Neural cell (in vitro differentiated cells): ENCODE data around the gene CDC73. TPM values are rescaled to one million over a fixed set of nuclear protein-coding genes. Genes with fewer than 3 reads are reported as not detected.

ENCODE experiments used
- H2AFZ ChIP-seq: fragments of 200-600, 300-800 bp; sonication (generic), shearing (Covaris generic); 2 replicates; pipeline ENCODE4 v1.6.0; 2014; ENCODE audit warnings: low read depth, mild to moderate bottlenecking, antibody characterized with exemption, low read length, moderate library complexity
- H3F3A ChIP-seq: fragments of 200-600 bp; shearing (Covaris generic); 2 replicates; pipeline ENCODE4 v1.6.1; 2016; ENCODE audit warnings: mild to moderate bottlenecking, moderate library complexity, mixed read lengths, antibody characterized with exemption, low read length; ENCODE audit not compliant: insufficient read depth, poor library complexity, severe bottlenecking
- H3K27ac ChIP-seq: fragments of 200-600, 300-800 bp; sonication (generic), shearing (Covaris generic); 2 replicates; pipeline ENCODE4 v1.5.1; 2014; ENCODE audit warnings: mild to moderate bottlenecking, low read length, moderate library complexity
- H3K27me3 ChIP-seq: fragments of 300-800, 200-600 bp; sonication (generic), shearing (Covaris generic); 2 replicates; pipeline ENCODE4 v1.6.0; 2014; ENCODE audit warnings: mild to moderate bottlenecking, low read depth, low read length, moderate library complexity; ENCODE audit not compliant: insufficient read depth
- H3K36me3 ChIP-seq: fragments of 300-800, 200-600 bp; sonication (generic), shearing (Covaris generic); 2 replicates; pipeline ENCODE4 v1.5.1; 2014; ENCODE audit warnings: mild to moderate bottlenecking, antibody characterized with exemption, low read length, moderate library complexity; ENCODE audit not compliant: insufficient read depth
- H3K4me2 ChIP-seq: fragments of 300-800, 200-600 bp; sonication (generic), shearing (Covaris generic); 2 replicates; pipeline ENCODE4 v1.6.0; 2014; ENCODE audit warnings: mild to moderate bottlenecking, low read length
- H3K4me3 ChIP-seq: fragments of 300-800, 200-600 bp; sonication (generic), shearing (Covaris generic); 2 replicates; pipeline ENCODE4 v1.5.1; 2014; ENCODE audit warnings: mild to moderate bottlenecking, low read length, moderate library complexity
- H3K79me2 ChIP-seq: fragments of 200-600 bp; shearing (Covaris generic); replicated peaks from 2 replicates; pipeline ENCODE4 v1.6.0; 2014; ENCODE audit warnings: mild to moderate bottlenecking, low read length, moderate library complexity; ENCODE audit not compliant: insufficient read depth
- H3K9ac ChIP-seq: fragments of 300-800, 200-600 bp; sonication (generic), shearing (Covaris generic); 2 replicates; pipeline ENCODE4 v1.6.1; 2016; ENCODE audit warnings: mild to moderate bottlenecking, low read length, mixed read lengths
- H3K9me2 ChIP-seq: fragments of 200-600 bp; shearing (Covaris generic); 2 replicates; pipeline ENCODE4 v1.6.1; 2016; ENCODE audit warnings: mild to moderate bottlenecking, low read length, mixed read lengths; ENCODE audit not compliant: insufficient read depth
- H3K9me3 ChIP-seq: fragments of 200-600, 300-800 bp; sonication (generic), shearing (Covaris generic); 2 replicates; pipeline ENCODE4 v1.6.1; 2016; ENCODE audit warnings: mild to moderate bottlenecking, mixed run types, low read length, moderate library complexity, mixed read lengths
- H4K20me1 ChIP-seq: fragments of 200-600 bp; shearing (Covaris generic); 2 replicates; pipeline ENCODE4 v1.6.1; 2016; ENCODE audit warnings: mild to moderate bottlenecking, mixed run types; ENCODE audit not compliant: insufficient read depth
- EP300 ChIP-seq: fragments of 450-650 bp; conservative IDR thresholded peaks from 2 replicates; pipeline ENCODE4 v1.6.1; 2014; ENCODE audit warnings: antibody characterized with exemption, mild to moderate bottlenecking, moderate library complexity; ENCODE audit not compliant: poor library complexity, severe bottlenecking
- EZH2 ChIP-seq: fragments of 200-600, 300-800 bp; shearing (Covaris generic), sonication (generic); IDR thresholded peaks from 2 replicates; pipeline ENCODE4 v1.6.1; 2014; ENCODE audit warnings: antibody characterized with exemption, low read length, borderline replicate concordance, mild to moderate bottlenecking; ENCODE audit not compliant: insufficient read depth, poor library complexity, severe bottlenecking
- MXI1 ChIP-seq: fragments of 450-650 bp; conservative IDR thresholded peaks from 2 replicates; pipeline ENCODE4 v1.6.1; 2014; ENCODE audit warnings: antibody characterized with exemption, mild to moderate bottlenecking; ENCODE audit not compliant: poor library complexity, severe bottlenecking
- POLR2AphosphoS5 ChIP-seq: IDR thresholded peaks from 2 replicates; pipeline ENCODE4 v1.6.1; 2012
- RAD21 ChIP-seq: fragments of 450-650 bp; conservative IDR thresholded peaks from 2 replicates; pipeline ENCODE4 v1.6.1; 2014; ENCODE audit warnings: antibody characterized with exemption, mild to moderate bottlenecking, moderate library complexity
- SMC3 ChIP-seq: fragments of 450-650 bp; conservative IDR thresholded peaks from 2 replicates; pipeline ENCODE4 v1.6.1; 2014; ENCODE audit warnings: antibody characterized with exemption, mild to moderate bottlenecking, moderate library complexity; ENCODE audit not compliant: poor library complexity
- TAF1 ChIP-seq: IDR thresholded peaks from 2 replicates; pipeline ENCODE4 v1.6.1; 2012; ENCODE audit warnings: low read depth
- polyA plus RNA-seq: library from polyadenylated mRNA; depleted of rRNA; stranded (reverse); fragments of >200 nt; gene quantifications from 2 replicates; pipeline ENCODE4 v1.2.3, GENCODE V29; 2014
- TF ChIP-seq, protein P1 (sequence below): fragments of 450-650 bp; IDR thresholded peaks from 2 replicates; pipeline ENCODE4 v1.5.1; 2014; ENCODE audit warnings: antibody characterized with exemption, mild to moderate bottlenecking, moderate library complexity; ENCODE audit not compliant: poor library complexity, severe bottlenecking
- TF ChIP-seq, protein P2 (sequence below): IDR thresholded peaks from 2 replicates; pipeline ENCODE4 v1.6.1; 2012; ENCODE audit warnings: borderline replicate concordance

Gene CDC73
- polyA plus RNA-seq, 1 donor from 2014 or later, result 11.9 TPM

DNA sequence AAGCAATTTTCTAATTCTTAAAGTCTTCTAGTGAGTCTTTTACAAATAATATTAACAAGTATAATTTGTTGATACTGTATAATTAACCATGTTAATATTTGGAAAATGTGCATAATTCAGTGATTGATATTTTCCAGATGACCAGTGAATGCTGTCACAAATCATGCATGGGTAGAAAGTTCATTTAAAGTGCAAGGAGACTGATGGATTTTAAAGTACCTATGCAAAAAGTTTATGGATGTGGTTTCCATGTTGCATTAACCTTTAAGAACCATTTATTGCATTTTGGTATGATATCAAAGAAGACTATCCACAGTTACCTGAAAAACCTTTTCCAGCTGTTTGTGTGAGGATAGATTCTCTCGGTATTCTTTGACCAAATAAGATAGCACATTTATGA is 23.2 kb downstream of the CDC73 start:
- TF ChIP-seq EZH2 (no peak), EP300 (no peak), TAF1 (no peak), SMC3 (no peak), MXI1 (no peak), RAD21 (no peak), POLR2AphosphoS5 (no peak)
- TF ChIP-seq, protein P1, sequence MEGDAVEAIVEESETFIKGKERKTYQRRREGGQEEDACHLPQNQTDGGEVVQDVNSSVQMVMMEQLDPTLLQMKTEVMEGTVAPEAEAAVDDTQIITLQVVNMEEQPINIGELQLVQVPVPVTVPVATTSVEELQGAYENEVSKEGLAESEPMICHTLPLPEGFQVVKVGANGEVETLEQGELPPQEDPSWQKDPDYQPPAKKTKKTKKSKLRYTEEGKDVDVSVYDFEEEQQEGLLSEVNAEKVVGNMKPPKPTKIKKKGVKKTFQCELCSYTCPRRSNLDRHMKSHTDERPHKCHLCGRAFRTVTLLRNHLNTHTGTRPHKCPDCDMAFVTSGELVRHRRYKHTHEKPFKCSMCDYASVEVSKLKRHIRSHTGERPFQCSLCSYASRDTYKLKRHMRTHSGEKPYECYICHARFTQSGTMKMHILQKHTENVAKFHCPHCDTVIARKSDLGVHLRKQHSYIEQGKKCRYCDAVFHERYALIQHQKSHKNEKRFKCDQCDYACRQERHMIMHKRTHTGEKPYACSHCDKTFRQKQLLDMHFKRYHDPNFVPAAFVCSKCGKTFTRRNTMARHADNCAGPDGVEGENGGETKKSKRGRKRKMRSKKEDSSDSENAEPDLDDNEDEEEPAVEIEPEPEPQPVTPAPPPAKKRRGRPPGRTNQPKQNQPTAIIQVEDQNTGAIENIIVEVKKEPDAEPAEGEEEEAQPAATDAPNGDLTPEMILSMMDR, result no peak
- TF ChIP-seq, protein P2, sequence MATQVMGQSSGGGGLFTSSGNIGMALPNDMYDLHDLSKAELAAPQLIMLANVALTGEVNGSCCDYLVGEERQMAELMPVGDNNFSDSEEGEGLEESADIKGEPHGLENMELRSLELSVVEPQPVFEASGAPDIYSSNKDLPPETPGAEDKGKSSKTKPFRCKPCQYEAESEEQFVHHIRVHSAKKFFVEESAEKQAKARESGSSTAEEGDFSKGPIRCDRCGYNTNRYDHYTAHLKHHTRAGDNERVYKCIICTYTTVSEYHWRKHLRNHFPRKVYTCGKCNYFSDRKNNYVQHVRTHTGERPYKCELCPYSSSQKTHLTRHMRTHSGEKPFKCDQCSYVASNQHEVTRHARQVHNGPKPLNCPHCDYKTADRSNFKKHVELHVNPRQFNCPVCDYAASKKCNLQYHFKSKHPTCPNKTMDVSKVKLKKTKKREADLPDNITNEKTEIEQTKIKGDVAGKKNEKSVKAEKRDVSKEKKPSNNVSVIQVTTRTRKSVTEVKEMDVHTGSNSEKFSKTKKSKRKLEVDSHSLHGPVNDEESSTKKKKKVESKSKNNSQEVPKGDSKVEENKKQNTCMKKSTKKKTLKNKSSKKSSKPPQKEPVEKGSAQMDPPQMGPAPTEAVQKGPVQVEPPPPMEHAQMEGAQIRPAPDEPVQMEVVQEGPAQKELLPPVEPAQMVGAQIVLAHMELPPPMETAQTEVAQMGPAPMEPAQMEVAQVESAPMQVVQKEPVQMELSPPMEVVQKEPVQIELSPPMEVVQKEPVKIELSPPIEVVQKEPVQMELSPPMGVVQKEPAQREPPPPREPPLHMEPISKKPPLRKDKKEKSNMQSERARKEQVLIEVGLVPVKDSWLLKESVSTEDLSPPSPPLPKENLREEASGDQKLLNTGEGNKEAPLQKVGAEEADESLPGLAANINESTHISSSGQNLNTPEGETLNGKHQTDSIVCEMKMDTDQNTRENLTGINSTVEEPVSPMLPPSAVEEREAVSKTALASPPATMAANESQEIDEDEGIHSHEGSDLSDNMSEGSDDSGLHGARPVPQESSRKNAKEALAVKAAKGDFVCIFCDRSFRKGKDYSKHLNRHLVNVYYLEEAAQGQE, result no peak
- no peaks in the 10 kb centered on the region for H3K9me2 ChIP-seq
- H3K79me2 ChIP-seq, result no peaks in the 10 kb centered on the region
- no peaks in the 10 kb centered on the region for H3K9me3 ChIP-seq
- H3K4me2 ChIP-seq, result no peak overlapping the region
- H2AFZ ChIP-seq, result no peak overlapping the region
- H3F3A ChIP-seq, result no peaks in the 10 kb centered on the region
- H3K27me3 ChIP-seq, result no peaks in the 10 kb centered on the region
- H3K4me3 ChIP-seq, result no peak overlapping the region
- no peak overlapping the region for H3K9ac ChIP-seq
- H3K27ac ChIP-seq, result no peak overlapping the region
- H4K20me1 ChIP-seq, result no peaks in the 10 kb centered on the region
- peaks cover under 1% of the 10 kb centered on the region for H3K36me3 ChIP-seq

GRCh38 chr1:193156117-193156821 is 34.4 kb downstream of the CDC73 start:
- H4K20me1 ChIP-seq, result no peaks in the 10 kb centered on the region
- no peaks in the 10 kb centered on the region for H3F3A ChIP-seq
- H3K79me2 ChIP-seq, result no peaks in the 10 kb centered on the region
- no peak overlapping the region for H3K27ac ChIP-seq
- no peak overlapping the region for H3K4me2 ChIP-seq
- TF ChIP-seq EP300 (no peak), EZH2 (no peak), POLR2AphosphoS5 (no peak), RAD21 (no peak), TAF1 (no peak), SMC3 (no peak), MXI1 (no peak)
- TF ChIP-seq, protein P1, result no peak
- TF ChIP-seq, protein P2, result no peak
- no peaks in the 10 kb centered on the region for H3K27me3 ChIP-seq
- no peak overlapping the region for H2AFZ ChIP-seq
- H3K9me2 ChIP-seq, result no peaks in the 10 kb centered on the region
- no peak overlapping the region for H3K9ac ChIP-seq
- H3K9me3 ChIP-seq, result no peaks in the 10 kb centered on the region
- no peak overlapping the region for H3K4me3 ChIP-seq
- H3K36me3 ChIP-seq, result peaks cover 4% of the 10 kb centered on the region
